Neural cell (in vitro differentiated cells): ENCODE results near the gene ATP11A. TPM values are rescaled to one million over a fixed set of nuclear protein-coding genes. Genes with fewer than 3 reads are reported as not detected.

ENCODE experiments used
- H2AFZ ChIP-seq: fragments of 200-600, 300-800 bp; sonication (generic), shearing (Covaris generic); 2 replicates; pipeline ENCODE4 v1.6.0; 2014; ENCODE audit warnings: low read depth, mild to moderate bottlenecking, antibody characterized with exemption, low read length, moderate library complexity
- H3F3A ChIP-seq: fragments of 200-600 bp; shearing (Covaris generic); 2 replicates; pipeline ENCODE4 v1.6.1; 2016; ENCODE audit warnings: mild to moderate bottlenecking, moderate library complexity, mixed read lengths, antibody characterized with exemption, low read length; ENCODE audit not compliant: insufficient read depth, poor library complexity, severe bottlenecking
- H3K27ac ChIP-seq: fragments of 200-600, 300-800 bp; sonication (generic), shearing (Covaris generic); 2 replicates; pipeline ENCODE4 v1.5.1; 2014; ENCODE audit warnings: mild to moderate bottlenecking, low read length, moderate library complexity
- H3K27me3 ChIP-seq: fragments of 300-800, 200-600 bp; sonication (generic), shearing (Covaris generic); 2 replicates; pipeline ENCODE4 v1.6.0; 2014; ENCODE audit warnings: mild to moderate bottlenecking, low read depth, low read length, moderate library complexity; ENCODE audit not compliant: insufficient read depth
- H3K36me3 ChIP-seq: fragments of 300-800, 200-600 bp; sonication (generic), shearing (Covaris generic); 2 replicates; pipeline ENCODE4 v1.5.1; 2014; ENCODE audit warnings: mild to moderate bottlenecking, antibody characterized with exemption, low read length, moderate library complexity; ENCODE audit not compliant: insufficient read depth
- H3K4me2 ChIP-seq: fragments of 300-800, 200-600 bp; sonication (generic), shearing (Covaris generic); 2 replicates; pipeline ENCODE4 v1.6.0; 2014; ENCODE audit warnings: mild to moderate bottlenecking, low read length
- H3K4me3 ChIP-seq: fragments of 300-800, 200-600 bp; sonication (generic), shearing (Covaris generic); 2 replicates; pipeline ENCODE4 v1.5.1; 2014; ENCODE audit warnings: mild to moderate bottlenecking, low read length, moderate library complexity
- H3K79me2 ChIP-seq: fragments of 200-600 bp; shearing (Covaris generic); replicated peaks from 2 replicates; pipeline ENCODE4 v1.6.0; 2014; ENCODE audit warnings: mild to moderate bottlenecking, low read length, moderate library complexity; ENCODE audit not compliant: insufficient read depth
- H3K9ac ChIP-seq: fragments of 300-800, 200-600 bp; sonication (generic), shearing (Covaris generic); 2 replicates; pipeline ENCODE4 v1.6.1; 2016; ENCODE audit warnings: mild to moderate bottlenecking, low read length, mixed read lengths
- H3K9me2 ChIP-seq: fragments of 200-600 bp; shearing (Covaris generic); 2 replicates; pipeline ENCODE4 v1.6.1; 2016; ENCODE audit warnings: mild to moderate bottlenecking, low read length, mixed read lengths; ENCODE audit not compliant: insufficient read depth
- H3K9me3 ChIP-seq: fragments of 200-600, 300-800 bp; sonication (generic), shearing (Covaris generic); 2 replicates; pipeline ENCODE4 v1.6.1; 2016; ENCODE audit warnings: mild to moderate bottlenecking, mixed run types, low read length, moderate library complexity, mixed read lengths
- H4K20me1 ChIP-seq: fragments of 200-600 bp; shearing (Covaris generic); 2 replicates; pipeline ENCODE4 v1.6.1; 2016; ENCODE audit warnings: mild to moderate bottlenecking, mixed run types; ENCODE audit not compliant: insufficient read depth
- CTCF ChIP-seq: fragments of 450-650 bp; IDR thresholded peaks from 2 replicates; pipeline ENCODE4 v1.5.1; 2014; ENCODE audit warnings: antibody characterized with exemption, mild to moderate bottlenecking, moderate library complexity; ENCODE audit not compliant: poor library complexity, severe bottlenecking
- EP300 ChIP-seq: fragments of 450-650 bp; conservative IDR thresholded peaks from 2 replicates; pipeline ENCODE4 v1.6.1; 2014; ENCODE audit warnings: antibody characterized with exemption, mild to moderate bottlenecking, moderate library complexity; ENCODE audit not compliant: poor library complexity, severe bottlenecking
- EZH2 ChIP-seq: fragments of 200-600, 300-800 bp; shearing (Covaris generic), sonication (generic); IDR thresholded peaks from 2 replicates; pipeline ENCODE4 v1.6.1; 2014; ENCODE audit warnings: antibody characterized with exemption, low read length, borderline replicate concordance, mild to moderate bottlenecking; ENCODE audit not compliant: insufficient read depth, poor library complexity, severe bottlenecking
- MXI1 ChIP-seq: fragments of 450-650 bp; conservative IDR thresholded peaks from 2 replicates; pipeline ENCODE4 v1.6.1; 2014; ENCODE audit warnings: antibody characterized with exemption, mild to moderate bottlenecking; ENCODE audit not compliant: poor library complexity, severe bottlenecking
- POLR2AphosphoS5 ChIP-seq: IDR thresholded peaks from 2 replicates; pipeline ENCODE4 v1.6.1; 2012
- RAD21 ChIP-seq: fragments of 450-650 bp; conservative IDR thresholded peaks from 2 replicates; pipeline ENCODE4 v1.6.1; 2014; ENCODE audit warnings: antibody characterized with exemption, mild to moderate bottlenecking, moderate library complexity
- REST ChIP-seq: IDR thresholded peaks from 2 replicates; pipeline ENCODE4 v1.6.1; 2012; ENCODE audit warnings: borderline replicate concordance
- SMC3 ChIP-seq: fragments of 450-650 bp; conservative IDR thresholded peaks from 2 replicates; pipeline ENCODE4 v1.6.1; 2014; ENCODE audit warnings: antibody characterized with exemption, mild to moderate bottlenecking, moderate library complexity; ENCODE audit not compliant: poor library complexity
- TAF1 ChIP-seq: IDR thresholded peaks from 2 replicates; pipeline ENCODE4 v1.6.1; 2012; ENCODE audit warnings: low read depth
- polyA plus RNA-seq: library from polyadenylated mRNA; depleted of rRNA; stranded (reverse); fragments of >200 nt; gene quantifications from 2 replicates; pipeline ENCODE4 v1.2.3, GENCODE V29; 2014

The ATP11A gene
- polyA plus RNA-seq, 1 donor from 2014 or later: 3.0 TPM

- H3K27me3 ChIP-seq: no peaks in the 10 kb centered on the region
- TF ChIP-seq TAF1: no peak
- TF ChIP-seq SMC3: no peak
- TF ChIP-seq POLR2AphosphoS5: no peak
- TF ChIP-seq RAD21: no peak
- TF ChIP-seq CTCF: no peak
- TF ChIP-seq EP300: no peak
- TF ChIP-seq MXI1: no peak
- TF ChIP-seq EZH2: no peak
- no peak for TF ChIP-seq REST
- no peak overlapping the region for H3K4me2 ChIP-seq
- H3K9me2 ChIP-seq: no peaks in the 10 kb centered on the region
- no peaks in the 10 kb centered on the region for H3K79me2 ChIP-seq
- H2AFZ ChIP-seq: no peak overlapping the region
- no peaks in the 10 kb centered on the region for H3F3A ChIP-seq
- H3K4me3 ChIP-seq: no peak overlapping the region
- H3K27ac ChIP-seq: no peak overlapping the region
- no peaks in the 10 kb centered on the region for H3K36me3 ChIP-seq
- H3K9ac ChIP-seq: no peak overlapping the region
- H4K20me1 ChIP-seq: no peaks in the 10 kb centered on the region
- no peaks in the 10 kb centered on the region for H3K9me3 ChIP-seq
These were observed 215.2 kb downstream of the ATP11A start for GRCh38 chr13:112905086-112905485.

- H3K27ac ChIP-seq: no peak overlapping the region
- H3K9me3 ChIP-seq: no peaks in the 10 kb centered on the region
- no peak overlapping the region for H3K4me2 ChIP-seq
- TF ChIP-seq CTCF (no peak), REST (no peak), RAD21 (no peak), SMC3 (no peak), TAF1 (no peak), EP300 (no peak), MXI1 (no peak), POLR2AphosphoS5 (no peak), EZH2 (no peak)
- H3K27me3 ChIP-seq: no peaks in the 10 kb centered on the region
- H3K9ac ChIP-seq: no peak overlapping the region
- no peak overlapping the region for H2AFZ ChIP-seq
- H3K79me2 ChIP-seq: no peaks in the 10 kb centered on the region
- H4K20me1 ChIP-seq: no peaks in the 10 kb centered on the region
- H3K36me3 ChIP-seq: no peaks in the 10 kb centered on the region
- no peak overlapping the region for H3K4me3 ChIP-seq
- no peaks in the 10 kb centered on the region for H3K9me2 ChIP-seq
- H3F3A ChIP-seq: no peaks in the 10 kb centered on the region
These were observed 215.8 kb downstream of the ATP11A start for GRCh38 chr13:112905619-112905989.
